Frontal cortex (tissue), 4 donors: ENCODE measurements around the gene RPTOR. TPM values are rescaled to one million over a fixed set of nuclear protein-coding genes. Genes with fewer than 3 reads are reported as not detected.

Source experiments
- DNase-seq, 2 donors: peaks; one replicate each; pipeline ENCODE4 v3.0.0; 2012; ENCODE audit warnings: low spot score in 2 of 2
- FAIRE-seq: peaks from 2 replicates; lab custom pipeline; 2012; peaks lifted over from hg19 to GRCh38; lab: Jason Lieb, UNC
- total RNA-seq: library from RNA; depleted of rRNA; stranded (reverse); fragments of >200 nt; gene quantifications from one replicate; pipeline ENCODE4 v1.2.3, GENCODE V29; 2014
- donor health status: control.
- donor health status: control.
- donor health status: control.

Gene RPTOR
- total RNA-seq, 1 donor from 2014 or later, result 12.2 TPM

DNA sequence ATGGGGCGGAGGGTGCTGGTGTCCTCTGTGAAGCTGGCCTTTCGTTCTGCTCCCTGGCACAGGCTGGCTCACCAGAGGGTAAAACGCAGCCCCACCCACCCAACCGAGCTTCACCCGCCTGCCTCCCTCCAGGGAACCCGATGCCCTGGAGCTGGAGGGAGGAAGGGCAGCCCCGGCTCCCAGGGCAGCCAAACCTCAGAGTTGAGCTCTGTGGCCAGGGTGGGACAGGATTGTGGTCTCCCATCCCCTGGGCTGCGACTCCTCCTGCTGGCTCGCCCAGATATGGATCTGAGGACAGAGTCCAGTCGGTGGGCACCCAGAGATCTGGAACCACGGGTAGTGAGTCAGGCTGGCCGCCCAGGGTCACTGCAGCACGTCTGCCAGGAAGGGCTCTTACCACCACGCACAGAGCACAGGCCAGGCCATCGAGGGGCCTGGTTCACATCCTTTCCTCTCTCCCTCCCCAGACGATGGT is 404.4 kb downstream of the RPTOR start:
- no peak for DNase-seq
- no peak for FAIRE-seq

GRCh38 chr17:80949451-80950421 is 405.1 kb downstream of the RPTOR start:
- no peak for FAIRE-seq
- no peak for DNase-seq

- FAIRE-seq (no peak), DNase-seq (no peak)
Observed at GRCh38 chr17:80950466-80951120, 406.0 kb downstream of the RPTOR start.

- FAIRE-seq, result no peak
Observed at GRCh38 chr17:80951121-80952090, 406.8 kb downstream of the RPTOR start.

DNA sequence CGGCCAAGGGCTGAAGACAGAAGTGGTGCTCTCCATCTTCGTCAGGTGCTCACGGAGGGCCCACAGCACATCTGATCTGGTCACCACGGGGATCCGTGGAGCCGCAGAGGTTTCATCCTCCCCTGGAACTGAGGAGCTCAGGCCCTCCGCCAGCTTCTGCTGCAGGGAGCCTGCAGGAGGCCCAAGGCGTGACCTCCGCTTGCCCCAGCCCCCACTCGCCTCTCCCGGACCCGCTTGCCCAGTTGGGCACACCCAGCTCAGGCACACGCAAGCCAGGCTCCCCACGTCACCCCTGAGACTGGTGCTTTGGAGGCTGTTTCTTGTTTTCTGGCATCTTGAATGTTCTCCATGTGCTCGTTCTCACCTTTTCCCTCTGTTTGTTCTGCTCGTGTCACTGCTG is 407.7 kb downstream of the RPTOR start:
- DNase-seq (no peak), FAIRE-seq (no peak)

More at GRCh38 chr17:80951121-80952090, 406.8 kb downstream of the RPTOR start:
- no peak for DNase-seq

DNA sequence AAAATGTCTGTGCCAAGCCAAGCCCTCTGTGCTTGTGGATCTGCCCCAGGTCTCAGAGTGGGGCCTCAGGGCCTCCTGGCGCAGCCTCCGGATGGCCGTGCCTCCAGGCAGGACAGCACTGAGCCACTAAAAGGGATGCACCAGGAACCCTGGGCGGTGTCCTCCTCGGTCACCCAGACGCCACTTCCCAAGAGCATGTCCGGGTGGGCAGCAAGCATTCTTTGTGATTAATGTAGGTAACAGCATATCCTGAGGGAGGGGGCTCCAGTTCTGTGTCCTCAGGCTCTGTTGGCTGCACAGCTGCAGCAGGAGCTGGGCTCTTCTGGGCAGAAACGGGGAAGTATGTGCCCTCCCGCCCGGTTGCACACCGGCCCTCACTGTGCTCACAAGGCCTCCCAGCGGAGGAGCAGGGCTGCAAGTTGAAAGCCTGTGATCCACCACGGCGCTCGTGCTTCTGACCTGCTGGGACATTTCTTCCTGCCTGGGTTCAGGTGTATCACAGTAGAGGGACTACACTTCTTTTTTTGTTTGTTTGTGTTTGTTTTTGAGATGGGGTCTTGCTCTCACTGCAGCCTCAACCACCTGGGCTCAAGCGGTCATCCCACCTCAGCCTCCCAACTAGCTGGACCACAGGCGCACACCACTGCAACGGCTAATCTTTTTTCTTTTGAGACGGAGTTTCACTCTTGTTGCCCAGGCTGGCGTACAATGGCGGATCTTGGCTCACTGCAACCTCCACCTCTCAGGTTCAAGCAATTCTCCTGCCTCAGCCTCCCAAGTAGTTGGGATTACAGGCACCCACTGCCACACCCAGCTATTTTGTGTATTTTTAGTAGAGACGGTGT is 409.1 kb downstream of the RPTOR start:
- no peak for FAIRE-seq
- no peak for DNase-seq

- DNase-seq (no peak), FAIRE-seq (no peak)
Observed at GRCh38 chr17:80955078-80955477, 410.4 kb downstream of the RPTOR start.

GRCh38 chr17:80955671-80956280 is 411.1 kb downstream of the RPTOR start:
- FAIRE-seq (no peak), DNase-seq (no peak)

- FAIRE-seq (no peak), DNase-seq (no peak)
Observed at GRCh38 chr17:80956321-80957190, 411.9 kb downstream of the RPTOR start.

DNA sequence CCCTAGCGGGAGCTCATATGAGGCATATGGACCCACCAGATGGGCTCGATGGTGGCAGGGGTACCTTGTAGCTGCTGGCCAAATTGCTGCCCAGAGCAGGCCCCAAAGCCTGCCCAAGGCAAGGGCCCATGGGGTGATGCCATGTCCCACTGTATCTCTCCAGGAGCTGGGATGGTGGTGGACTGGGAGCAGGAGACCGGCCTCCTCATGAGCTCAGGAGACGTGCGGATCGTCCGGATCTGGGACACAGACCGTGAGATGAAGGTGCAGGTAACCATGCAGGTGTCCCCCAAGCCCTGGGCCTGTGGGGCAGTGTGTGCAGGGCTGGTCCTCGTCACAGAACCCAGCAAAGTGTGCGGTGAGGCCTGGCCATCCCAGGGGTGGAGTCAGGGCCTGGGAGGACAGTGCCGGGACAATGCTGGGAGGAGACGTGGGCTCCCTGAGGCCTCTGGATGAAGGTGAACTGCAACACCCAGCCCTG is 412.9 kb downstream of the RPTOR start:
- DNase-seq (no peak), FAIRE-seq (no peak)

DNA sequence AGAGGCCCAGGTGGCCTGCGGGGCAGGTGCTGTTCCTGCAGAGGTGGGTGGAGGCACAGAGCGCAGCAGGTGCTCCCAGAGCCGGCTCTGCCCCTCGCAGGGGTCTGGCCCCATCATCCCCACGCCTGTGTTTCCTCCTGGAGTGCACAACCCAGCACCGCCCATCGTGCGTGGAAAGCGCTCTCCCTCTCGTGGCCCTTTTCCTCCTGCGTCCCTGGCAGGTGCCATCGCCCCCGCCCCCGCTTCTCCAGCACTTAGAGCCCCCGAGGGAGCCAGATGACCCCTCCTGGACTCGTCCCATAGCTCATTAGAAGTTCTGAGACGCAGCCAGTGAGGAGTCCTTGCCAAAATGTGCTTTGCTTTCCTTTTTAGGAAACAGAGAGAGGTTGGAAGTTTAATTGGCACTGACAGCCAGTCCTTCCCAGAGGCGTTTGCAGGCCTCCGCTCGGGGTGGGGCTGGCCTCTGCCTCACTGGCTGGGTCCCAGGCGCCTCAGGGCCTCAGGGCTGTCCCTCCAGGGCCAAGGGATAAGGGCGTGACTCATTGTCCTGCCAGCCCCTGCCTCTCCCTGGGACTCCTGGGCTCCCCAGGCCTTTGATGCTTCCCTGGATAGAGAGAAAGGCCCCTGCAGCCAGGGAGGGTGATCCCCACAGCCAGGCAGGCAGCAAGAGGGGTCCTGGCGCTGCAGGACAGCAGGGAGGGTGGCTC is 414.8 kb downstream of the RPTOR start:
- DNase-seq (peak; percentile 44 to 66), FAIRE-seq (no peak)

GRCh38 chr17:80960037-80960796 is 415.6 kb downstream of the RPTOR start:
- no peak for DNase-seq
- FAIRE-seq, result no peak

- FAIRE-seq (no peak), DNase-seq (no peak)
Observed at GRCh38 chr17:80960797-80961452, 416.3 kb downstream of the RPTOR start.

- FAIRE-seq (no peak), DNase-seq (no peak)
Observed at GRCh38 chr17:80961541-80962330, 417.1 kb downstream of the RPTOR start.
